Measurements from ENCODE around the gene SFT2D3.
"Not testable (repeated sequence)": the region's sequence is repeated elsewhere in the genome, so short reads cannot be mapped to it uniquely, and the experiment has no call there.

The SFT2D3 gene

GRCh38 chr2:127713562-127713961 is 12.3 kb downstream of the SFT2D3 start:
- DNase-seq = no peak

- DNase-seq = no peak
Measured at GRCh38 chr2:127715778-127716449, 14.6 kb downstream of the SFT2D3 start.

GRCh38 chr2:127718271-127718670 is 17.0 kb downstream of the SFT2D3 start:
- DNase-seq = no peak

GRCh38 chr2:127719301-127720218 is 18.3 kb downstream of the SFT2D3 start:
- DNase-seq = no peak

- DNase-seq = no peak
Measured at GRCh38 chr2:127721311-127721977, 20.1 kb downstream of the SFT2D3 start.

- DNase-seq = no peak
Measured at GRCh38 chr2:127721978-127722355, 20.7 kb downstream of the SFT2D3 start.

- DNase-seq = no peak
Measured at GRCh38 chr2:127722807-127723206, 21.5 kb downstream of the SFT2D3 start.

GRCh38 chr2:127726158-127726880 is 25.0 kb downstream of the SFT2D3 start:
- DNase-seq = no peak

GRCh38 chr2:127733113-127733815 is 32.0 kb downstream of the SFT2D3 start:
- no peak for DNase-seq

GRCh38 chr2:127733816-127734537 is 32.7 kb downstream of the SFT2D3 start:
- no peak for DNase-seq

- no peak for DNase-seq
Measured at GRCh38 chr2:127735044-127735443, 33.7 kb downstream of the SFT2D3 start.

GRCh38 chr2:127735537-127736399 is 34.5 kb downstream of the SFT2D3 start:
- DNase-seq = no peak

GRCh38 chr2:127737892-127738291 is 36.6 kb downstream of the SFT2D3 start:
- DNase-seq = no peak

- DNase-seq = no peak
Measured at GRCh38 chr2:127739800-127740199, 38.5 kb downstream of the SFT2D3 start.

- DNase-seq = no peak
Measured at GRCh38 chr2:127740665-127741288, 39.5 kb downstream of the SFT2D3 start.

- no peak for DNase-seq
Measured at GRCh38 chr2:127743477-127744026, 42.3 kb downstream of the SFT2D3 start.

GRCh38 chr2:127747621-127748020 is 46.3 kb downstream of the SFT2D3 start:
- no peak for DNase-seq

- DNase-seq = not testable (repeated sequence)
Measured at GRCh38 chr2:127749537-127749936, 48.2 kb downstream of the SFT2D3 start.

GRCh38 chr2:127753374-127753773 is 52.1 kb downstream of the SFT2D3 start:
- DNase-seq = no peak

- no peak for DNase-seq
Measured at GRCh38 chr2:127754186-127754585, 52.9 kb downstream of the SFT2D3 start.
